K562 (cell line): ENCODE results near the gene WWOX.

Experiments used
- MXI1 ChIP-seq: IDR thresholded peaks from 2 replicates; pipeline ENCODE4 v1.6.1; 2011; ENCODE audit warnings: low read depth, mild to moderate bottlenecking, improper control_type of control experiment, low read length
- PHF8 ChIP-seq: fragments of 200-600 bp; sonication (generic); IDR thresholded peaks from 2 replicates; pipeline ENCODE4 v1.6.1; 2012; ENCODE audit warnings: mixed run types, mild to moderate bottlenecking, inconsistent platforms, low read length, moderate library complexity, borderline replicate concordance
- TF ChIP-seq, protein P1 (sequence below), 3 experiments: IDR thresholded peaks in 2 of 3; conservative IDR thresholded peaks in 1 of 3; 2 replicates each; pipeline ENCODE4 v1.5.1; 2011 to 2012; ENCODE audit warnings: low read length in 3 of 3, mild to moderate bottlenecking in 3 of 3, control low read depth in 2 of 3, improper control_type of control experiment in 1 of 3, inconsistent platforms in 1 of 3, low read depth in 1 of 3, mixed read lengths in 1 of 3, moderate library complexity in 1 of 3; ENCODE audit not compliant: insufficient read depth in 2 of 3

DNA sequence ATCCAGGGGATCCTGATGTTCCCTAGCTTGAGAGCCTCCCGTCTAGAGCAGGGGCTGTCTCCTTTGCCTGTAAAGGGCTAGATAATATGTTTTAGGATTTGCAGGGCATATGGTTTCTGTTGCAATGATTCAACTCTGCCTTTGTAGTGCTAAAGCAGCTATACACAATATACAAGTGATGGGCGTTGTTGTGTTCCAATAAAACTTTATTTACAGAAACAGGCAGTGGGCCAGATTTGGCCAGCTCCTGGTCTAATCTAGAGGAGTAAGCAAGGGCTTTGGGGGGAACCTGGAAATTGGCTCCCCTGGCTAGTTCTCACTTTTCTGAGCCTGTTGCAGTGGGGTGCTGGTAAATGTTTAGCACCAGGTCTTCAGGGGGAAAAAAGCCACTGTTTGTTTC is 13.8 kb downstream of the WWOX start:
- TF ChIP-seq PHF8 (no peak), MXI1 (no peak)
- TF ChIP-seq, protein P1, sequence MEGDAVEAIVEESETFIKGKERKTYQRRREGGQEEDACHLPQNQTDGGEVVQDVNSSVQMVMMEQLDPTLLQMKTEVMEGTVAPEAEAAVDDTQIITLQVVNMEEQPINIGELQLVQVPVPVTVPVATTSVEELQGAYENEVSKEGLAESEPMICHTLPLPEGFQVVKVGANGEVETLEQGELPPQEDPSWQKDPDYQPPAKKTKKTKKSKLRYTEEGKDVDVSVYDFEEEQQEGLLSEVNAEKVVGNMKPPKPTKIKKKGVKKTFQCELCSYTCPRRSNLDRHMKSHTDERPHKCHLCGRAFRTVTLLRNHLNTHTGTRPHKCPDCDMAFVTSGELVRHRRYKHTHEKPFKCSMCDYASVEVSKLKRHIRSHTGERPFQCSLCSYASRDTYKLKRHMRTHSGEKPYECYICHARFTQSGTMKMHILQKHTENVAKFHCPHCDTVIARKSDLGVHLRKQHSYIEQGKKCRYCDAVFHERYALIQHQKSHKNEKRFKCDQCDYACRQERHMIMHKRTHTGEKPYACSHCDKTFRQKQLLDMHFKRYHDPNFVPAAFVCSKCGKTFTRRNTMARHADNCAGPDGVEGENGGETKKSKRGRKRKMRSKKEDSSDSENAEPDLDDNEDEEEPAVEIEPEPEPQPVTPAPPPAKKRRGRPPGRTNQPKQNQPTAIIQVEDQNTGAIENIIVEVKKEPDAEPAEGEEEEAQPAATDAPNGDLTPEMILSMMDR (IDR thresholded peaks at IDR 0.05 in 2 of 3, conservative IDR thresholded peaks at IDR 0.05 in 1 of 3; ENCODE audit: insufficient read depth in 2 of 3, low read depth in 1 of 3, low read length in 3 of 3), result no peak
